HCT116 (cell line): ENCODE measurements around the gene FAR2. TPM values are rescaled to one million over a fixed set of nuclear protein-coding genes. Genes with fewer than 3 reads are reported as not detected.

Experiments
- ATAC-seq: fragments of 200-7000 bp; cut with Tn5 transposase; 2 replicates; pipeline ENCODE4 v1.9.1; 2020; ENCODE audit warnings: mild to moderate bottlenecking, moderate library complexity
- BruUV-seq: library from RNA; stranded (reverse); fragments of 400-500 nt; replicated peaks from 2 replicates; lab custom pipeline; 2021; lab: Mats Ljungman, UMichigan
- CTCF ChIA-PET: fragments of 300-600 bp; sonication (Branson Sonifier 250); formaldehyde crosslinking; loops from one replicate; lab custom pipeline; 2021; ENCODE audit warnings: antibody characterized with exemption; lab: Charles Lee
- POLR2A ChIA-PET: fragments of 300-600, 350-600 bp; sonication (Branson Sonifier 250); formaldehyde crosslinking; loops from one replicate; lab custom pipeline; 2021; ENCODE audit warnings: antibody characterized with exemption; lab: Charles Lee
- RAD21 ChIA-PET, 2 experiments: fragments of 300-600 bp; sonication (Branson Sonifier 250); formaldehyde crosslinking; loops; one replicate each; lab custom pipeline; 2023; ENCODE audit warnings: low total read pairs in 2 of 2; ENCODE audit not compliant: uncharacterized antibody in 2 of 2, unreplicated experiment in 2 of 2, low non-redundant PET in 1 of 2; lab: Charles Lee
- DNase-seq: peaks from one replicate; pipeline ENCODE4 v3.0.0-alpha.2; 2010; ENCODE audit warnings: low read depth, low spot score
- H2AFZ ChIP-seq: fragments of 200-600 bp; shearing (Covaris generic), sonication (generic); 2 replicates; pipeline ENCODE4 v1.6.1; 2017; ENCODE audit warnings: low read depth, mixed run types, mixed read lengths, antibody characterized with exemption, low read length; ENCODE audit not compliant: poor library complexity, severe bottlenecking
- H3K27ac ChIP-seq: 2 replicates; pipeline ENCODE4 v1.5.1; 2012; ENCODE audit warnings: low read depth, low read length
- H3K27me3 ChIP-seq: fragments of 200-600 bp; sonication (generic); 2 replicates; pipeline ENCODE4 v1.6.1; 2016; ENCODE audit warnings: mixed run types, low read length, mixed read lengths; ENCODE audit not compliant: insufficient read depth
- H3K36me3 ChIP-seq, 2 experiments: fragments of 200-500 bp in 1 of 2; fragments of 200-600 bp in 1 of 2; sonication (Bioruptor generic) in 1 of 2; sonication (generic) in 1 of 2; 2 replicates each; pipeline versions ENCODE4 v1.5.1 to v1.6.1; 2014 to 2016; ENCODE audit warnings: low read length in 2 of 2, inconsistent platforms in 1 of 2, mixed read lengths in 1 of 2, mixed run types in 1 of 2; ENCODE audit not compliant: insufficient read depth in 2 of 2, control insufficient read depth in 1 of 2
- H3K4me1 ChIP-seq, 2 experiments: fragments of 200-600 bp in 1 of 2; sonication (generic) in 1 of 2; 2 replicates each; pipeline versions ENCODE4 v1.5.1 to v1.6.1; 2012 to 2017; ENCODE audit warnings: low read length in 2 of 2, inconsistent platforms in 1 of 2, mild to moderate bottlenecking in 1 of 2, mixed read lengths in 1 of 2, mixed run types in 1 of 2, moderate library complexity in 1 of 2; ENCODE audit not compliant: insufficient read depth in 2 of 2, control insufficient read depth in 1 of 2
- H3K4me2 ChIP-seq: fragments of 200-600 bp; sonication (generic); 2 replicates; pipeline ENCODE4 v1.6.1; 2017; ENCODE audit warnings: mixed run types, low read length, mixed read lengths
- H3K4me3 ChIP-seq, 2 experiments: fragments of 200-600 bp in 1 of 2; sonication (generic) in 1 of 2; replicated peaks in 1 of 2; 2 replicates each; pipeline ENCODE4 v1.5.1; 2011 to 2016; ENCODE audit warnings: low read length in 2 of 2, control low read depth in 1 of 2, low read depth in 1 of 2, mild to moderate bottlenecking in 1 of 2, mixed read lengths in 1 of 2, mixed run types in 1 of 2
- H3K79me2 ChIP-seq: fragments of 200-600 bp; sonication (generic); 2 replicates; pipeline ENCODE4 v1.6.1; 2017; ENCODE audit warnings: mild to moderate bottlenecking, mixed run types, low read length, moderate library complexity, mixed read lengths; ENCODE audit not compliant: insufficient read depth
- H3K9ac ChIP-seq: fragments of 200-600 bp; sonication (generic); 2 replicates; pipeline ENCODE4 v1.6.1; 2016; ENCODE audit warnings: low read length, mixed read lengths
- H3K9me2 ChIP-seq: fragments of 200-600 bp; sonication (generic), shearing (Covaris generic); 2 replicates; pipeline ENCODE4 v1.6.1; 2017; ENCODE audit warnings: mixed run types, mild to moderate bottlenecking, moderate library complexity; ENCODE audit not compliant: insufficient read depth
- H3K9me3 ChIP-seq, 2 experiments: fragments of 200-500 bp in 1 of 2; fragments of 200-600 bp in 1 of 2; sonication (Bioruptor generic) in 1 of 2; sonication (generic) in 1 of 2; 2 replicates each; pipeline ENCODE4 v1.6.1; 2014 to 2017; ENCODE audit warnings: low read length in 2 of 2, mixed read lengths in 2 of 2, inconsistent platforms in 1 of 2, low read depth in 1 of 2, mild to moderate bottlenecking in 1 of 2, mixed run types in 1 of 2, moderate library complexity in 1 of 2; ENCODE audit not compliant: control insufficient read depth in 1 of 2, insufficient read depth in 1 of 2
- H4K20me1 ChIP-seq: fragments of 200-600 bp; sonication (generic), shearing (Covaris generic); 2 replicates; pipeline ENCODE4 v1.6.1; 2017; ENCODE audit warnings: mixed run types, mild to moderate bottlenecking, moderate library complexity; ENCODE audit not compliant: insufficient read depth
- CBX3 ChIP-seq: IDR thresholded peaks from 2 replicates; pipeline ENCODE4 v1.6.1; 2012; ENCODE audit warnings: low read depth
- CEBPB ChIP-seq: IDR thresholded peaks from 2 replicates; pipeline ENCODE4 v1.6.1; 2012; ENCODE audit warnings: low read depth
- EGR1 ChIP-seq: IDR thresholded peaks from 2 replicates; pipeline ENCODE4 v1.6.1; 2012; ENCODE audit warnings: low read depth
- JUND ChIP-seq: IDR thresholded peaks from 2 replicates; pipeline ENCODE4 v1.6.1; 2012
- POLR2AphosphoS5 ChIP-seq: IDR thresholded peaks from 2 replicates; pipeline ENCODE4 v1.6.1; 2011; ENCODE audit warnings: mild to moderate bottlenecking, low read depth, low read length, moderate library complexity
- RAD21 ChIP-seq: IDR thresholded peaks from 2 replicates; pipeline ENCODE4 v1.6.1; 2012; ENCODE audit warnings: low read depth, mild to moderate bottlenecking
- SIN3A ChIP-seq: IDR thresholded peaks from 2 replicates; pipeline ENCODE4 v1.6.1; 2012; ENCODE audit warnings: low read depth
- SRF ChIP-seq: IDR thresholded peaks from 2 replicates; pipeline ENCODE4 v1.6.1; 2012; ENCODE audit warnings: low read depth
- TCF7L2 ChIP-seq: IDR thresholded peaks from 2 replicates; pipeline ENCODE4 v1.7.0; 2011; ENCODE audit warnings: borderline replicate concordance, inconsistent platforms; ENCODE audit not compliant: insufficient read depth, insufficient read length; ENCODE audit errors: extremely low read depth
- ZFX ChIP-seq: fragments of 450-650 bp; IDR thresholded peaks from 2 replicates; pipeline ENCODE4 v1.6.1; 2017
- ZNF274 ChIP-seq: fragments of 200-500 bp; sonication (Bioruptor generic); IDR thresholded peaks from 2 replicates; pipeline ENCODE4 v1.6.1; 2014; ENCODE audit warnings: mild to moderate bottlenecking, low read depth, low read length, inconsistent platforms
- intact Hi-C: fragments of 100-400 bp; cut with micrococcal nuclease; formaldehyde crosslinking; loops from 2 replicates; pipeline ENCODE4 v1.10.0; 2022
- total RNA-seq: library from RNA; stranded (reverse); gene quantifications from one replicate; pipeline ENCODE4 v1.2.1, GENCODE V29; 2021; ENCODE audit not compliant: unreplicated experiment
- TF ChIP-seq, protein P1 (sequence below): IDR thresholded peaks from 2 replicates; pipeline ENCODE4 v1.6.1; 2012; ENCODE audit warnings: low read depth
- TF ChIP-seq, protein P2 (sequence below): IDR thresholded peaks from 2 replicates; pipeline ENCODE4 v1.6.1; 2012

The FAR2 gene
- total RNA-seq, 1 experiment from 2014 or later: 9.7 TPM

DNA sequence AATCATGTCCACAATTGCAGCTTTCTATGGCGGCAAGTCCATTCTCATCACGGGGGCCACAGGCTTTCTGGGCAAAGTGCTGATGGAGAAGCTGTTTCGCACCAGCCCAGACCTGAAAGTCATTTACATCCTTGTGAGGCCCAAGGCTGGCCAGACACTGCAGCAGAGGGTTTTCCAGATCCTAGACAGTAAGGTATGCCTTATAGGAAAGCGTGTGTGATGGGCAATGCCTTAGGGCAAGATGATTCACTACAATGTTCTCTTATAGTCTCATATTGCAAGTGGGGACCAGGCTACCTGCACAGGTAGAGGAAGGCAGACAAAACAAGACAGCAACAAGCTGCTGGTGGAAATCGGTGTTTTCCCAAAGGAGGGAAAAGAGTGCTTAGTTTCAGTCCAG, 121.4 kb downstream of the FAR2 start:
- Histone ChIP-seq H3K9me2 (no peaks in the 10 kb centered on the region), H4K20me1 (no peaks in the 10 kb centered on the region; the same call in 1 of the 2 replicates), H3K36me3 (no peaks in the 10 kb centered on the region), H3K4me2 (no peak overlapping the region), H3K27me3 (no peaks in the 10 kb centered on the region), H3K4me3 (no peak overlapping the region), H3K9me3 (no peaks in the 10 kb centered on the region), H3K4me1 (0 out of 4 replicates have a peak, but pooled peaks cover 0 to 8% of the 10 kb centered on the region in 2 experiments), H3K79me2 (no peaks in the 10 kb centered on the region), H3K27ac (no peak overlapping the region), H3K9ac (no peak overlapping the region), H2AFZ (no peak overlapping the region)
- no peak for ATAC-seq
- ChIA-PET RAD21 (no interaction called here), POLR2A (no interaction called here), CTCF (no interaction called here)
- intact Hi-C loops: no loop called here
- no TSS peak for BruUV-seq
- TF ChIP-seq TCF7L2 (no peak), RAD21 (no peak), CEBPB (no peak), EGR1 (no peak), POLR2AphosphoS5 (no peak), JUND (no peak), ZFX (no peak), SRF (no peak), ZNF274 (no peak), CBX3 (no peak), SIN3A (no peak)
- TF ChIP-seq, protein P1, sequence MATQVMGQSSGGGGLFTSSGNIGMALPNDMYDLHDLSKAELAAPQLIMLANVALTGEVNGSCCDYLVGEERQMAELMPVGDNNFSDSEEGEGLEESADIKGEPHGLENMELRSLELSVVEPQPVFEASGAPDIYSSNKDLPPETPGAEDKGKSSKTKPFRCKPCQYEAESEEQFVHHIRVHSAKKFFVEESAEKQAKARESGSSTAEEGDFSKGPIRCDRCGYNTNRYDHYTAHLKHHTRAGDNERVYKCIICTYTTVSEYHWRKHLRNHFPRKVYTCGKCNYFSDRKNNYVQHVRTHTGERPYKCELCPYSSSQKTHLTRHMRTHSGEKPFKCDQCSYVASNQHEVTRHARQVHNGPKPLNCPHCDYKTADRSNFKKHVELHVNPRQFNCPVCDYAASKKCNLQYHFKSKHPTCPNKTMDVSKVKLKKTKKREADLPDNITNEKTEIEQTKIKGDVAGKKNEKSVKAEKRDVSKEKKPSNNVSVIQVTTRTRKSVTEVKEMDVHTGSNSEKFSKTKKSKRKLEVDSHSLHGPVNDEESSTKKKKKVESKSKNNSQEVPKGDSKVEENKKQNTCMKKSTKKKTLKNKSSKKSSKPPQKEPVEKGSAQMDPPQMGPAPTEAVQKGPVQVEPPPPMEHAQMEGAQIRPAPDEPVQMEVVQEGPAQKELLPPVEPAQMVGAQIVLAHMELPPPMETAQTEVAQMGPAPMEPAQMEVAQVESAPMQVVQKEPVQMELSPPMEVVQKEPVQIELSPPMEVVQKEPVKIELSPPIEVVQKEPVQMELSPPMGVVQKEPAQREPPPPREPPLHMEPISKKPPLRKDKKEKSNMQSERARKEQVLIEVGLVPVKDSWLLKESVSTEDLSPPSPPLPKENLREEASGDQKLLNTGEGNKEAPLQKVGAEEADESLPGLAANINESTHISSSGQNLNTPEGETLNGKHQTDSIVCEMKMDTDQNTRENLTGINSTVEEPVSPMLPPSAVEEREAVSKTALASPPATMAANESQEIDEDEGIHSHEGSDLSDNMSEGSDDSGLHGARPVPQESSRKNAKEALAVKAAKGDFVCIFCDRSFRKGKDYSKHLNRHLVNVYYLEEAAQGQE: no peak
- TF ChIP-seq, protein P2, sequence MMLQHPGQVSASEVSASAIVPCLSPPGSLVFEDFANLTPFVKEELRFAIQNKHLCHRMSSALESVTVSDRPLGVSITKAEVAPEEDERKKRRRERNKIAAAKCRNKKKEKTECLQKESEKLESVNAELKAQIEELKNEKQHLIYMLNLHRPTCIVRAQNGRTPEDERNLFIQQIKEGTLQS: no peak
- no peak for DNase-seq
